ENCODE data around the gene MEIS2.

The MEIS2 gene

GRCh38 chr15:37100109-37100965, at the start of gene MEIS2:
Gene MEIS2 (minus strand): TSS chr15:37100549. CDS start chr15:37099466, 1,083 bp downstream.
- no peak for DNase-seq

GRCh38 chr15:37149146-37149545, 48.8 kb upstream of the MEIS2 start:
- no peak for DNase-seq

- DNase-seq, result no peak
These were observed 48.4 kb upstream of the MEIS2 start for GRCh38 chr15:37148714-37149113.

GRCh38 chr15:37143351-37143750, 43.0 kb upstream of the MEIS2 start:
- no peak for DNase-seq

GRCh38 chr15:37142371-37142770, 42.0 kb upstream of the MEIS2 start:
- no peak for DNase-seq

GRCh38 chr15:37140531-37141058, 40.2 kb upstream of the MEIS2 start:
- no peak for DNase-seq

- no peak for DNase-seq
These were observed 38.4 kb upstream of the MEIS2 start for GRCh38 chr15:37138591-37139215.

- no peak for DNase-seq
These were observed 36.9 kb upstream of the MEIS2 start for GRCh38 chr15:37137221-37137620.

- DNase-seq, result no peak
These were observed 36.3 kb upstream of the MEIS2 start for GRCh38 chr15:37136666-37137065.

- no peak for DNase-seq
These were observed 34.9 kb upstream of the MEIS2 start for GRCh38 chr15:37135225-37135624.

GRCh38 chr15:37134699-37135131, 34.4 kb upstream of the MEIS2 start:
- no peak for DNase-seq

GRCh38 chr15:37134244-37134643, 33.9 kb upstream of the MEIS2 start:
- no peak for DNase-seq

- no peak for DNase-seq
These were observed 33.3 kb upstream of the MEIS2 start for GRCh38 chr15:37133602-37134001.

- DNase-seq, result no peak
These were observed 32.6 kb upstream of the MEIS2 start for GRCh38 chr15:37132826-37133417.

- DNase-seq, result no peak
These were observed 31.3 kb upstream of the MEIS2 start for GRCh38 chr15:37131621-37132020.

- DNase-seq, result no peak
These were observed 30.0 kb upstream of the MEIS2 start for GRCh38 chr15:37130356-37130755.

- DNase-seq, result no peak
These were observed 24.8 kb upstream of the MEIS2 start for GRCh38 chr15:37125143-37125542.

- DNase-seq, result no peak
These were observed 24.0 kb upstream of the MEIS2 start for GRCh38 chr15:37124331-37124730.

GRCh38 chr15:37122703-37123102, 22.4 kb upstream of the MEIS2 start:
- DNase-seq, result no peak

GRCh38 chr15:37121492-37121891, 21.1 kb upstream of the MEIS2 start:
- no peak for DNase-seq

- no peak for DNase-seq
These were observed 16.7 kb upstream of the MEIS2 start for GRCh38 chr15:37117030-37117429.

- DNase-seq, result no peak
These were observed 15.2 kb upstream of the MEIS2 start for GRCh38 chr15:37115538-37115937.

GRCh38 chr15:37112971-37113670, 12.8 kb upstream of the MEIS2 start:
- DNase-seq, result no peak

Data from CD4-positive, alpha-beta T cell treated with Interleukin-15 for 1 hour (primary cell).